Uterus (tissue), 2 donors: ENCODE results near the gene C1QTNF7.

Source experiments
- POLR2A ChIP-seq, 2 donors: fragments of 450-650 bp; IDR thresholded peaks; one replicate each; pipeline ENCODE4 v1.6.1; 2016; ENCODE audit warnings: antibody characterized with exemption in 2 of 2, mild to moderate bottlenecking in 1 of 2, moderate library complexity in 1 of 2
- TF ChIP-seq, protein P1 (sequence below), 4 experiments: fragments of 200-600 bp in 2 of 4; fragments of 450-650 bp in 2 of 4; sonication (generic) in 2 of 4; IDR thresholded peaks; one replicate each; pipeline ENCODE4 v1.5.1; 2016 to 2019; ENCODE audit warnings: antibody characterized with exemption in 4 of 4, mild to moderate bottlenecking in 2 of 4, moderate library complexity in 1 of 4

- TF ChIP-seq, protein P1, sequence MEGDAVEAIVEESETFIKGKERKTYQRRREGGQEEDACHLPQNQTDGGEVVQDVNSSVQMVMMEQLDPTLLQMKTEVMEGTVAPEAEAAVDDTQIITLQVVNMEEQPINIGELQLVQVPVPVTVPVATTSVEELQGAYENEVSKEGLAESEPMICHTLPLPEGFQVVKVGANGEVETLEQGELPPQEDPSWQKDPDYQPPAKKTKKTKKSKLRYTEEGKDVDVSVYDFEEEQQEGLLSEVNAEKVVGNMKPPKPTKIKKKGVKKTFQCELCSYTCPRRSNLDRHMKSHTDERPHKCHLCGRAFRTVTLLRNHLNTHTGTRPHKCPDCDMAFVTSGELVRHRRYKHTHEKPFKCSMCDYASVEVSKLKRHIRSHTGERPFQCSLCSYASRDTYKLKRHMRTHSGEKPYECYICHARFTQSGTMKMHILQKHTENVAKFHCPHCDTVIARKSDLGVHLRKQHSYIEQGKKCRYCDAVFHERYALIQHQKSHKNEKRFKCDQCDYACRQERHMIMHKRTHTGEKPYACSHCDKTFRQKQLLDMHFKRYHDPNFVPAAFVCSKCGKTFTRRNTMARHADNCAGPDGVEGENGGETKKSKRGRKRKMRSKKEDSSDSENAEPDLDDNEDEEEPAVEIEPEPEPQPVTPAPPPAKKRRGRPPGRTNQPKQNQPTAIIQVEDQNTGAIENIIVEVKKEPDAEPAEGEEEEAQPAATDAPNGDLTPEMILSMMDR (IDR thresholded peaks at IDR 0.05): no peak
- no peak for TF ChIP-seq POLR2A (IDR thresholded peaks at IDR 0.05)
Measured at GRCh38 chr4:15438939-15439524, 11.2 kb downstream of the C1QTNF7 start.
